SK-N-MC (cell line): ENCODE results near the gene DPEP1.
A peak's percentile ranks its signal among the peaks of the same experiment; 100 is the strongest.
"Not testable (repeated sequence)": the region's sequence is repeated elsewhere in the genome, so short reads cannot be mapped to it uniquely, and the experiment has no call there.

Experiments
- DNase-seq: peaks from one replicate; pipeline ENCODE4 v3.0.0-alpha.2; 2011; ENCODE audit warnings: low read depth, low spot score
- H3K27ac ChIP-seq: fragments of 200-600 bp; sonication (generic); 2 replicates; pipeline ENCODE4 v1.5.1; 2016; ENCODE audit warnings: mixed run types
- H3K36me3 ChIP-seq: fragments of 200-600 bp; sonication (generic); 2 replicates; pipeline ENCODE4 v1.6.1; 2017; ENCODE audit warnings: antibody characterized with exemption, low read length, mixed read lengths; ENCODE audit not compliant: insufficient read depth
- H3K4me3 ChIP-seq: fragments of 200-600 bp; sonication (generic); 2 replicates; pipeline ENCODE4 v1.5.1; 2016
- H3K9ac ChIP-seq: fragments of 200-600 bp; sonication (generic); 2 replicates; pipeline ENCODE4 v1.8.0; 2017; ENCODE audit warnings: mixed run types, mixed read lengths; ENCODE audit not compliant: insufficient read length
- H3K9me3 ChIP-seq: fragments of 200-600 bp; sonication (generic); 2 replicates; pipeline ENCODE4 v1.6.1; 2017; ENCODE audit warnings: low read depth, mild to moderate bottlenecking, antibody characterized with exemption, low read length, moderate library complexity, mixed read lengths
- EZH2 ChIP-seq: fragments of 200-600 bp; sonication (generic); IDR thresholded peaks from one replicate; pipeline ENCODE4 v1.6.1; 2017; ENCODE audit warnings: antibody characterized with exemption
- FOXP2 ChIP-seq: optimal IDR thresholded peaks from 2 replicates; pipeline ENCODE3; 2011; ENCODE audit warnings: mild to moderate bottlenecking, moderate library complexity; ENCODE audit not compliant: insufficient read depth; ENCODE audit errors: extremely low read length, control extremely low read depth
- POLR2AphosphoS5 ChIP-seq: IDR thresholded peaks from 2 replicates; pipeline ENCODE4 v1.6.1; 2012; ENCODE audit warnings: mild to moderate bottlenecking, low read depth, low read length, borderline replicate concordance

The DPEP1 gene

GRCh38 chr16:89670496-89671431, 57.3 kb downstream of the DPEP1 start:
- TF ChIP-seq FOXP2 (no peak), EZH2 (no peak), POLR2AphosphoS5 (no peak)
- no peak for DNase-seq
- Histone ChIP-seq H3K27ac (peak overlapping the region; percentile 36; the same call in 1 of the 2 replicates), H3K9me3 (no peaks in the 10 kb centered on the region), H3K9ac (no peak overlapping the region), H3K36me3 (no peaks in the 10 kb centered on the region), H3K4me3 (no peak overlapping the region)

- H3K27ac ChIP-seq, H3K36me3 ChIP-seq, H3K9ac ChIP-seq, H3K9me3 ChIP-seq, H3K4me3 ChIP-seq, DNase-seq: not testable (repeated sequence)
Observed at GRCh38 chr16:89671565-89671964, 58.1 kb downstream of the DPEP1 start.

- no peak overlapping the region for H3K9ac ChIP-seq
- DNase-seq, result no peak
- H3K27ac ChIP-seq, result no peak overlapping the region
- no peak for TF ChIP-seq EZH2
- TF ChIP-seq POLR2AphosphoS5, result no peak
- no peak for TF ChIP-seq FOXP2
- no peak overlapping the region for H3K4me3 ChIP-seq
- H3K36me3 ChIP-seq, result no peaks in the 10 kb centered on the region
- no peaks in the 10 kb centered on the region for H3K9me3 ChIP-seq
Observed at GRCh38 chr16:89672177-89672941, 58.9 kb downstream of the DPEP1 start.

GRCh38 chr16:89678258-89678657, 64.8 kb downstream of the DPEP1 start:
- DNase-seq, result no peak
- no peak for TF ChIP-seq EZH2
- H3K9me3 ChIP-seq, result no peaks in the 10 kb centered on the region
- no peaks in the 10 kb centered on the region for H3K36me3 ChIP-seq
- no peak overlapping the region for H3K9ac ChIP-seq
- no peak overlapping the region for H3K4me3 ChIP-seq
- H3K27ac ChIP-seq, result no peak overlapping the region

- Histone ChIP-seq H3K9me3 (no peaks in the 10 kb centered on the region), H3K9ac (no peak overlapping the region), H3K36me3 (no peaks in the 10 kb centered on the region; the same call in 1 of the 2 replicates), H3K27ac (no peak overlapping the region), H3K4me3 (no peak overlapping the region)
- TF ChIP-seq POLR2AphosphoS5, result no peak
- no peak for TF ChIP-seq FOXP2
- no peak for TF ChIP-seq EZH2
- no peak for DNase-seq
Observed at GRCh38 chr16:89685916-89686315, 72.5 kb downstream of the DPEP1 start.

- Histone ChIP-seq H3K27ac (peak within 1 kb of the TSS; percentile 93), H3K9ac (peak within 1 kb of the TSS; percentile 91), H3K4me3 (peak within 1 kb of the TSS; percentile 85), H3K9me3 (no peaks in the 10 kb centered on the region), H3K36me3 (no peaks in the 10 kb centered on the region; the same call in 1 of the 2 replicates)
- no peak for TF ChIP-seq FOXP2
- no peak for TF ChIP-seq EZH2
- TF ChIP-seq POLR2AphosphoS5, result peak; percentile 84
- no peak for DNase-seq
Observed at GRCh38 chr16:89686520-89687091, 73.2 kb downstream of the DPEP1 start, which contains the start of gene CDK10. CDK10 (plus strand) TSS chr16:89686689; CDS start chr16:89686711, 22 bp downstream.

GRCh38 chr16:89687092-89687940, 73.9 kb downstream of the DPEP1 start:
- TF ChIP-seq EZH2 (no peak), FOXP2 (no peak)
- peak overlapping the region; percentile 91 for H3K9ac ChIP-seq
- H3K4me3 ChIP-seq, result peak overlapping the region; percentile 85
- no peak for DNase-seq
- no peaks in the 10 kb centered on the region; the same call in 1 of the 2 replicates for H3K36me3 ChIP-seq
- no peaks in the 10 kb centered on the region for H3K9me3 ChIP-seq
- no peak overlapping the region for H3K27ac ChIP-seq
